Muscle of arm (tissue), 12 donors: ENCODE measurements around the gene MINDY4. TPM values are rescaled to one million over a fixed set of nuclear protein-coding genes. Genes with fewer than 3 reads are reported as not detected.

Source experiments
- polyA plus RNA-seq, 12 donors: library from polyadenylated mRNA; unstranded; fragments of 120-200 nt; gene quantifications; one replicate each; pipeline ENCODE4 v1.2.1, GENCODE V29; 2013; ENCODE audit not compliant: insufficient read length in 12 of 12

The MINDY4 gene
- polyA plus RNA-seq, 12 donors, result 3.8 to 20.0 (median 5.3) TPM; not detected in 1

Other genes with a start within 250 kb of the MINDY4 start
- 100 to 1,000 TPM in 1 of 12 donors, 10 to 100 TPM in 10, not detected in 1; 52.7 to 109 (median 74.4) TPM for gene GARS1, start 176.5 kb upstream of the MINDY4 start, polyA plus RNA-seq
- 1 to 10 TPM in 10 of 12 donors, under 1 TPM in 1, not detected in 1; 0.97 to 8.0 (median 3.3) TPM for gene CRHR2, start 89.0 kb upstream of the MINDY4 start, polyA plus RNA-seq
- gene INMT, start 19.3 kb upstream of the MINDY4 start, polyA plus RNA-seq, result 10 to 100 TPM in 3 of 12 donors, 1 to 10 TPM in 8, not detected in 1; 2.8 to 11.9 (median 9.4) TPM
- gene AQP1, start 140.4 kb downstream of the MINDY4 start, polyA plus RNA-seq, result 100 to 1,000 TPM in 5 of 12 donors, 10 to 100 TPM in 6, not detected in 1; 76.8 to 135 (median 91.9) TPM
- gene GHRHR, start 192.5 kb downstream of the MINDY4 start, polyA plus RNA-seq, result 1 to 10 TPM in 5 of 12 donors, under 1 TPM in 4, not detected in 3; 0.60 to 2.3 (median 1.1) TPM